Neural crest cell (in vitro differentiated cells): ENCODE data around the gene CDK15. TPM values are rescaled to one million over a fixed set of nuclear protein-coding genes. Genes with fewer than 3 reads are reported as not detected.
A peak's percentile ranks its signal among the peaks of the same experiment; 100 is the strongest.

Experiments used
- DNase-seq: peaks from one replicate; pipeline ENCODE4 v3.0.0; 2021; ENCODE audit warnings: low read depth, mixed read lengths, low spot score
- H3K27ac Mint-ChIP-seq: one replicate; pipeline ENCODE4 v1.8.0; 2021; ENCODE audit warnings: mild to moderate bottlenecking, mixed read lengths; ENCODE audit not compliant: unreplicated experiment
- H3K27me3 Mint-ChIP-seq: 2 replicates; pipeline ENCODE4 v1.8.0; 2021; ENCODE audit warnings: low read depth, mild to moderate bottlenecking, mixed read lengths
- H3K36me3 Mint-ChIP-seq: 2 replicates; pipeline ENCODE4 v1.8.0; 2021; ENCODE audit warnings: low read depth, mild to moderate bottlenecking, mixed read lengths
- H3K4me1 Mint-ChIP-seq: 2 replicates; pipeline ENCODE4 v1.8.0; 2021; ENCODE audit warnings: mixed read lengths
- H3K4me3 Mint-ChIP-seq: one replicate; pipeline ENCODE4 v1.8.0; 2021; ENCODE audit warnings: mild to moderate bottlenecking, mixed read lengths
- H3K9me3 Mint-ChIP-seq: 2 replicates; pipeline ENCODE4 v1.8.0; 2021; ENCODE audit warnings: mixed read lengths
- total RNA-seq: library from RNA; stranded (reverse); gene quantifications from 2 replicates; pipeline ENCODE4 v1.2.1, GENCODE V29; 2021
- TF ChIP-seq, protein P1 (sequence below): fragments of 200-600 bp; sonication (generic); conservative IDR thresholded peaks from 2 replicates; pipeline ENCODE4 v1.5.0; 2021; ENCODE audit warnings: antibody characterized with exemption, mild to moderate bottlenecking

CDK15 gene
- total RNA-seq, 1 donor from 2014 or later = not detected

GRCh38 chr2:201880993-201881611, 74.8 kb downstream of the CDK15 start:
- H3K4me1 Mint-ChIP-seq = peaks cover 37% of the 10 kb centered on the region
- H3K9me3 Mint-ChIP-seq = no peaks in the 10 kb centered on the region
- no peaks in the 10 kb centered on the region for H3K36me3 Mint-ChIP-seq
- TF ChIP-seq, protein P1, sequence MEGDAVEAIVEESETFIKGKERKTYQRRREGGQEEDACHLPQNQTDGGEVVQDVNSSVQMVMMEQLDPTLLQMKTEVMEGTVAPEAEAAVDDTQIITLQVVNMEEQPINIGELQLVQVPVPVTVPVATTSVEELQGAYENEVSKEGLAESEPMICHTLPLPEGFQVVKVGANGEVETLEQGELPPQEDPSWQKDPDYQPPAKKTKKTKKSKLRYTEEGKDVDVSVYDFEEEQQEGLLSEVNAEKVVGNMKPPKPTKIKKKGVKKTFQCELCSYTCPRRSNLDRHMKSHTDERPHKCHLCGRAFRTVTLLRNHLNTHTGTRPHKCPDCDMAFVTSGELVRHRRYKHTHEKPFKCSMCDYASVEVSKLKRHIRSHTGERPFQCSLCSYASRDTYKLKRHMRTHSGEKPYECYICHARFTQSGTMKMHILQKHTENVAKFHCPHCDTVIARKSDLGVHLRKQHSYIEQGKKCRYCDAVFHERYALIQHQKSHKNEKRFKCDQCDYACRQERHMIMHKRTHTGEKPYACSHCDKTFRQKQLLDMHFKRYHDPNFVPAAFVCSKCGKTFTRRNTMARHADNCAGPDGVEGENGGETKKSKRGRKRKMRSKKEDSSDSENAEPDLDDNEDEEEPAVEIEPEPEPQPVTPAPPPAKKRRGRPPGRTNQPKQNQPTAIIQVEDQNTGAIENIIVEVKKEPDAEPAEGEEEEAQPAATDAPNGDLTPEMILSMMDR = no peak
- H3K4me3 Mint-ChIP-seq = no peak overlapping the region
- no peak for DNase-seq
- H3K27me3 Mint-ChIP-seq = peaks cover 6% of the 10 kb centered on the region
- H3K27ac Mint-ChIP-seq = peak overlapping the region; percentile 59

GRCh38 chr2:201881741-201882140, 75.4 kb downstream of the CDK15 start:
- H3K4me3 Mint-ChIP-seq = peak overlapping the region; percentile 12
- peaks cover 6% of the 10 kb centered on the region for H3K27me3 Mint-ChIP-seq
- TF ChIP-seq, protein P1 = no peak
- peaks cover 37% of the 10 kb centered on the region for H3K4me1 Mint-ChIP-seq
- no peaks in the 10 kb centered on the region for H3K36me3 Mint-ChIP-seq
- no peak for DNase-seq
- no peak overlapping the region for H3K27ac Mint-ChIP-seq
- H3K9me3 Mint-ChIP-seq = no peaks in the 10 kb centered on the region

GRCh38 chr2:201882353-201883090, 76.2 kb downstream of the CDK15 start:
- no peak for DNase-seq
- H3K4me3 Mint-ChIP-seq = peak overlapping the region; percentile 12
- peaks cover 6% of the 10 kb centered on the region for H3K27me3 Mint-ChIP-seq
- H3K9me3 Mint-ChIP-seq = no peaks in the 10 kb centered on the region
- H3K36me3 Mint-ChIP-seq = no peaks in the 10 kb centered on the region
- peak overlapping the region; percentile 54 for H3K27ac Mint-ChIP-seq
- peaks cover 38% of the 10 kb centered on the region for H3K4me1 Mint-ChIP-seq
- TF ChIP-seq, protein P1 = no peak

DNA sequence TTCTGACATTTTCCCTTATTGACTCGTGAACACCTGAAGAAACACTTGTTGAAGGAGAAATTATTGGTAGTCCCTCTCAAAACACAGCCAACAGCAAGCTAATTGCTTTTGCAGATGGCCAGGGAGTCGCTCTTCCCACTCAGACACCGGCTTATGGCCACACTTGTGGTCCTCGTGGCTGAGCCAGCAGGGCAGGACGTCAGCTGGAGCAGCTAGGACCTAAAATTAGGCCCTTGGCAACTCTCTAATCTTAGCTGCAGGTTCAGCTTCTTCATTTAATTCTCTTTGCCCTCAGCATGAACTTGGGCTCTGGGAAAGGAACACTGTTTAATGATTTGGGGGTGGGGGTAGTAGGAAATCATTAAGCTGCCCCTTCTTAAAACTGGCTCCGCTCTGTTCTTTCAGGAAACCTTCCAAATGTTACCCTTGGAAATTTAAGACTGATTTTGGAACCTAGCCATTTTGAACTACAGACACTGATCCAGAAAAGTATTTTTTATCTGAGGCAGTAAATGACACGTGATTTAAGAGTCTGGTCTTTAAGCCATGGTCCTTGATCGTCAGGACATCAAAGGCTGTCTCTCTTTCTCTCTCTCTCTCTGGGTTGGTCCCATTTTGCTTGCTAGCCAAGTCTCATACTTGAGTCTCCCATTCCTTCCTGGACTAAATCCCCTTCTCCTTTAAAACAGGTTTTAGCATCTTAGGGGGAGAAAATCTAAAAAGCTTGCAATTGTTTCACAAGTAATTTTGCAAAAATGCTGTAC, 77.5 kb downstream of the CDK15 start:
- no peak overlapping the region for H3K27ac Mint-ChIP-seq
- peaks cover 51% of the 10 kb centered on the region for H3K4me1 Mint-ChIP-seq
- no peaks in the 10 kb centered on the region for H3K36me3 Mint-ChIP-seq
- H3K9me3 Mint-ChIP-seq = no peaks in the 10 kb centered on the region
- TF ChIP-seq, protein P1 = no peak
- no peak for DNase-seq
- H3K27me3 Mint-ChIP-seq = peaks cover 3% of the 10 kb centered on the region
- no peak overlapping the region for H3K4me3 Mint-ChIP-seq

- Mint-ChIP-seq H3K36me3 (no peaks in the 10 kb centered on the region), H3K4me3 (no peak overlapping the region), H3K9me3 (no peaks in the 10 kb centered on the region), H3K4me1 (peaks cover 61% of the 10 kb centered on the region), H3K27ac (no peak overlapping the region), H3K27me3 (peaks cover 3% of the 10 kb centered on the region)
- no peak for DNase-seq
- TF ChIP-seq, protein P1 = no peak
These were observed 80.2 kb downstream of the CDK15 start for GRCh38 chr2:201886504-201886903.
